ENCODE results near the gene KRTAP25-1. TPM values are rescaled to one million over a fixed set of nuclear protein-coding genes. Genes with fewer than 3 reads are reported as not detected.

Gene KRTAP25-1
- total and polyA plus RNA-seq, 10 of the 15 experiments (the other 5 are each of a cell fraction or from before 2014, with no cell fraction given), result not detected

DNA sequence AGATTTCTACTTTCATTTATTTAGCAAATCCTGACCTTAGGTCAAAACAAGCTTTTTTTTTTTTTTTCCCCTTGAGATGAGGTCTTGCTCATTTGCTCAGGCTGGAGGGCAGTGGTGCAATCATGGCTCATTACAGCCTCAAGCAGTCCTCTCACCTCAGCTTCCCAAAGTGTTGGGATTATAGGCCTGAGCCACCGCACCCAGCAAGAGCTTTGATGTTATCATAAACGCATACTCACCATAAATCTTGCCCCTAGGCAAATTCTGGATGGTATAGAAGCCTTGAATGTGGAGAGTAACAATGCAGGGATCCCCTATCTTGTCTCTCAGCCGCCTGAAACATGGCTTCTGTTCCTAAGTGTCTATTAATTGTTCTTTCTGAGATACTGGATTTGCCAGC lies 48.7 kb downstream of the KRTAP25-1 start:
- Histone ChIP-seq H3K4me1 (ENCODE audit: control insufficient read depth, insufficient read depth, low read length) (no peaks in the 10 kb centered on the region), H3K9me3 (replicated peaks; ENCODE audit: control insufficient read depth, insufficient read depth, low read length) (no peaks in the 10 kb centered on the region; the same call in 2 of the 3 replicates), H3K27ac (ENCODE audit: control insufficient read depth, insufficient read depth) (no peak overlapping the region), H3K79me2 (ENCODE audit: control insufficient read depth, insufficient read depth, low read length) (no peaks in the 10 kb centered on the region), H4K20me1 (ENCODE audit: control insufficient read depth, insufficient read depth) (no peaks in the 10 kb centered on the region), H3K27me3 (replicated peaks in 1 of 2; ENCODE audit: control insufficient read depth in 2 of 2, insufficient read depth in 2 of 2, low read length in 1 of 2) (no peaks in the 10 kb centered on the region), H2AFZ (ENCODE audit: control insufficient read depth, low read depth, low read length) (no peak overlapping the region), H3K9ac (ENCODE audit: control insufficient read depth, insufficient read depth, low read length) (no peak overlapping the region), H3K36me3 (ENCODE audit: control insufficient read depth in 2 of 2, insufficient read depth in 2 of 2, low read length in 1 of 2) (no peaks in the 10 kb centered on the region), H3K4me2 (ENCODE audit: control insufficient read depth, insufficient read depth) (no peak overlapping the region), H3K4me3 (no peak overlapping the region)
- FAIRE-seq (no peak), DNase-seq (ENCODE audit: low read depth, low spot score) (no peak), ATAC-seq (no peak)
- ChIA-PET POLR2A (no interaction called here), RAD21 (ENCODE audit: unreplicated experiment) (no interaction called here), SMC1A (ENCODE audit: uncharacterized antibody, unreplicated experiment) (no interaction called here), CTCF (no interaction called here)
- no peak for TF ChIP-seq RCOR1 (conservative IDR thresholded peaks at IDR 0.05; ENCODE audit: low read depth, low read length)
- TF ChIP-seq, protein P1, sequence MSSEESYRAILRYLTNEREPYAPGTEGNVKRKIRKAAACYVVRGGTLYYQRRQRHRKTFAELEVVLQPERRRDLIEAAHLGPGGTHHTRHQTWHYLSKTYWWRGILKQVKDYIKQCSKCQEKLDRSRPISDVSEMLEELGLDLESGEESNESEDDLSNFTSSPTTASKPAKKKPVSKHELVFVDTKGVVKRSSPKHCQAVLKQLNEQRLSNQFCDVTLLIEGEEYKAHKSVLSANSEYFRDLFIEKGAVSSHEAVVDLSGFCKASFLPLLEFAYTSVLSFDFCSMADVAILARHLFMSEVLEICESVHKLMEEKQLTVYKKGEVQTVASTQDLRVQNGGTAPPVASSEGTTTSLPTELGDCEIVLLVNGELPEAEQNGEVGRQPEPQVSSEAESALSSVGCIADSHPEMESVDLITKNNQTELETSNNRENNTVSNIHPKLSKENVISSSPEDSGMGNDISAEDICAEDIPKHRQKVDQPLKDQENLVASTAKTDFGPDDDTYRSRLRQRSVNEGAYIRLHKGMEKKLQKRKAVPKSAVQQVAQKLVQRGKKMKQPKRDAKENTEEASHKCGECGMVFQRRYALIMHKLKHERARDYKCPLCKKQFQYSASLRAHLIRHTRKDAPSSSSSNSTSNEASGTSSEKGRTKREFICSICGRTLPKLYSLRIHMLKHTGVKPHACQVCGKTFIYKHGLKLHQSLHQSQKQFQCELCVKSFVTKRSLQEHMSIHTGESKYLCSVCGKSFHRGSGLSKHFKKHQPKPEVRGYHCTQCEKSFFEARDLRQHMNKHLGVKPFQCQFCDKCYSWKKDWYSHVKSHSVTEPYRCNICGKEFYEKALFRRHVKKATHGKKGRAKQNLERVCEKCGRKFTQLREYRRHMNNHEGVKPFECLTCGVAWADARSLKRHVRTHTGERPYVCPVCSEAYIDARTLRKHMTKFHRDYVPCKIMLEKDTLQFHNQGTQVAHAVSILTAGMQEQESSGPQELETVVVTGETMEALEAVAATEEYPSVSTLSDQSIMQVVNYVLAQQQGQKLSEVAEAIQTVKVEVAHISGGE (CRISPR knock-in tag; IDR thresholded peaks at IDR 0.05), result no peak
- no peak for TF ChIP-seq SUPT20H (IDR thresholded peaks at IDR 0.05; ENCODE audit: borderline replicate concordance, control insufficient read depth, low read depth, low read length)
- TF ChIP-seq RBBP5 (conservative IDR thresholded peaks at IDR 0.05), result no peak
- TF ChIP-seq, protein P2, sequence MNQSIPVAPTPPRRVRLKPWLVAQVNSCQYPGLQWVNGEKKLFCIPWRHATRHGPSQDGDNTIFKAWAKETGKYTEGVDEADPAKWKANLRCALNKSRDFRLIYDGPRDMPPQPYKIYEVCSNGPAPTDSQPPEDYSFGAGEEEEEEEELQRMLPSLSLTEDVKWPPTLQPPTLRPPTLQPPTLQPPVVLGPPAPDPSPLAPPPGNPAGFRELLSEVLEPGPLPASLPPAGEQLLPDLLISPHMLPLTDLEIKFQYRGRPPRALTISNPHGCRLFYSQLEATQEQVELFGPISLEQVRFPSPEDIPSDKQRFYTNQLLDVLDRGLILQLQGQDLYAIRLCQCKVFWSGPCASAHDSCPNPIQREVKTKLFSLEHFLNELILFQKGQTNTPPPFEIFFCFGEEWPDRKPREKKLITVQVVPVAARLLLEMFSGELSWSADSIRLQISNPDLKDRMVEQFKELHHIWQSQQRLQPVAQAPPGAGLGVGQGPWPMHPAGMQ (IDR thresholded peaks at IDR 0.05; ENCODE audit: borderline replicate concordance), result no peak
- no peak for TF ChIP-seq CBX3 (IDR thresholded peaks at IDR 0.05; ENCODE audit: borderline replicate concordance, low read depth)
- TF ChIP-seq SMAD1 (IDR thresholded peaks at IDR 0.05; ENCODE audit: low read depth, partially characterized antibody), result no peak
- no peak for TF ChIP-seq PAX8 (IDR thresholded peaks at IDR 0.05)
- no peak for TF ChIP-seq ZZZ3 (IDR thresholded peaks at IDR 0.05; ENCODE audit: control insufficient read depth, insufficient read length, low read depth)
- no TSS peak for BruUV-seq (replicated peaks)
- in situ Hi-C loops (cut with MboI) (no loop called here), intact Hi-C loops (cut with micrococcal nuclease; ENCODE audit: unreplicated experiment) (no loop called here)
- 2% methylated on average over 3 of the region's 3 CpGs for WGBS (ENCODE audit: insufficient coverage, insufficient replicate concordance, low lambda C conversion rate, missing lambda C conversion rate)

Other genes with a start within 250 kb of the KRTAP25-1 start
Only the 7 nearest of the 16 such genes appear.
- gene CLDN8, start 73.4 kb downstream of the KRTAP25-1 start, total RNA-seq (2014; rRNA removed), result not detected in 2 replicates
- not detected in 2 replicates for gene CLDN8, start 73.4 kb downstream of the KRTAP25-1 start, total RNA-seq (2014; rRNA removed; fragmentation: Illumina TruSeq; extraction: Trizol)
- gene CLDN8, start 73.4 kb downstream of the KRTAP25-1 start, total RNA-seq (2021), result not detected in 2 replicates
- gene CLDN8, start 73.4 kb downstream of the KRTAP25-1 start, polyA plus RNA-seq (2011; rRNA removed), result not detected in 2 replicates
- not detected in 2 replicates for gene CLDN8, start 73.4 kb downstream of the KRTAP25-1 start, polyA plus RNA-seq (2014; fragmentation: Illumina TruSeq; extraction: Trizol)
- gene CLDN8, start 73.4 kb downstream of the KRTAP25-1 start, polyA plus RNA-seq (2014; fragmentation: Nextera tagmentation; extraction: Ambion mirVana), result not detected
- gene CLDN8, start 73.4 kb downstream of the KRTAP25-1 start, polyA plus RNA-seq (2014; rRNA removed), result not detected in 2 replicates
- not detected for gene CLDN8, start 73.4 kb downstream of the KRTAP25-1 start, polyA plus RNA-seq (2016; fragmentation: Nextera tagmentation; extraction: Ambion mirVana)
- gene KRTAP24-1, start 6.6 kb downstream of the KRTAP25-1 start, total RNA-seq (2014; rRNA removed), result not detected in 2 replicates
- not detected in 2 replicates for gene KRTAP24-1, start 6.6 kb downstream of the KRTAP25-1 start, total RNA-seq (2014; rRNA removed; fragmentation: Illumina TruSeq; extraction: Trizol)
- not detected in 2 replicates for gene KRTAP24-1, start 6.6 kb downstream of the KRTAP25-1 start, total RNA-seq (2021)
- gene KRTAP24-1, start 6.6 kb downstream of the KRTAP25-1 start, polyA plus RNA-seq (2011; rRNA removed), result not detected in 2 replicates
- not detected in 2 replicates for gene KRTAP24-1, start 6.6 kb downstream of the KRTAP25-1 start, polyA plus RNA-seq (2014; fragmentation: Illumina TruSeq; extraction: Trizol)
- gene KRTAP24-1, start 6.6 kb downstream of the KRTAP25-1 start, polyA plus RNA-seq (2014; fragmentation: Nextera tagmentation; extraction: Ambion mirVana), result not detected
- not detected in 2 replicates for gene KRTAP24-1, start 6.6 kb downstream of the KRTAP25-1 start, polyA plus RNA-seq (2014; rRNA removed)
- gene KRTAP24-1, start 6.6 kb downstream of the KRTAP25-1 start, polyA plus RNA-seq (2016; fragmentation: Nextera tagmentation; extraction: Ambion mirVana), result not detected
- gene KRTAP26-1, start 30.8 kb upstream of the KRTAP25-1 start, total RNA-seq (2014; rRNA removed), result not detected in 2 replicates
- not detected in 2 replicates for gene KRTAP26-1, start 30.8 kb upstream of the KRTAP25-1 start, total RNA-seq (2014; rRNA removed; fragmentation: Illumina TruSeq; extraction: Trizol)
- not detected in 2 replicates for gene KRTAP26-1, start 30.8 kb upstream of the KRTAP25-1 start, total RNA-seq (2021)
- gene KRTAP26-1, start 30.8 kb upstream of the KRTAP25-1 start, polyA plus RNA-seq (2011; rRNA removed), result not detected in 2 replicates
- not detected in 2 replicates for gene KRTAP26-1, start 30.8 kb upstream of the KRTAP25-1 start, polyA plus RNA-seq (2014; fragmentation: Illumina TruSeq; extraction: Trizol)
- not detected for gene KRTAP26-1, start 30.8 kb upstream of the KRTAP25-1 start, polyA plus RNA-seq (2014; fragmentation: Nextera tagmentation; extraction: Ambion mirVana)
- gene KRTAP26-1, start 30.8 kb upstream of the KRTAP25-1 start, polyA plus RNA-seq (2014; rRNA removed), result not detected in 2 replicates
- not detected for gene KRTAP26-1, start 30.8 kb upstream of the KRTAP25-1 start, polyA plus RNA-seq (2016; fragmentation: Nextera tagmentation; extraction: Ambion mirVana)
- gene KRTAP27-1, start 48.2 kb upstream of the KRTAP25-1 start, total RNA-seq (2014; rRNA removed), result not detected in 2 replicates
- gene KRTAP27-1, start 48.2 kb upstream of the KRTAP25-1 start, total RNA-seq (2014; rRNA removed; fragmentation: Illumina TruSeq; extraction: Trizol), result not detected in 2 replicates
- gene KRTAP27-1, start 48.2 kb upstream of the KRTAP25-1 start, total RNA-seq (2021), result not detected in 2 replicates
- gene KRTAP27-1, start 48.2 kb upstream of the KRTAP25-1 start, polyA plus RNA-seq (2011; rRNA removed), result not detected in 2 replicates
- not detected in 2 replicates for gene KRTAP27-1, start 48.2 kb upstream of the KRTAP25-1 start, polyA plus RNA-seq (2014; fragmentation: Illumina TruSeq; extraction: Trizol)
- gene KRTAP27-1, start 48.2 kb upstream of the KRTAP25-1 start, polyA plus RNA-seq (2014; fragmentation: Nextera tagmentation; extraction: Ambion mirVana), result not detected
- not detected in 2 replicates for gene KRTAP27-1, start 48.2 kb upstream of the KRTAP25-1 start, polyA plus RNA-seq (2014; rRNA removed)
- not detected for gene KRTAP27-1, start 48.2 kb upstream of the KRTAP25-1 start, polyA plus RNA-seq (2016; fragmentation: Nextera tagmentation; extraction: Ambion mirVana)
- not detected in 2 replicates for gene KRTAP23-1, start 59.1 kb upstream of the KRTAP25-1 start, total RNA-seq (2014; rRNA removed)
- gene KRTAP23-1, start 59.1 kb upstream of the KRTAP25-1 start, total RNA-seq (2014; rRNA removed; fragmentation: Illumina TruSeq; extraction: Trizol), result not detected in 2 replicates
- gene KRTAP23-1, start 59.1 kb upstream of the KRTAP25-1 start, total RNA-seq (2021), result not detected in 2 replicates
- not detected in 2 replicates for gene KRTAP23-1, start 59.1 kb upstream of the KRTAP25-1 start, polyA plus RNA-seq (2011; rRNA removed)
- gene KRTAP23-1, start 59.1 kb upstream of the KRTAP25-1 start, polyA plus RNA-seq (2014; fragmentation: Illumina TruSeq; extraction: Trizol), result not detected in 2 replicates
- gene KRTAP23-1, start 59.1 kb upstream of the KRTAP25-1 start, polyA plus RNA-seq (2014; fragmentation: Nextera tagmentation; extraction: Ambion mirVana), result not detected
- gene KRTAP23-1, start 59.1 kb upstream of the KRTAP25-1 start, polyA plus RNA-seq (2014; rRNA removed), result not detected in 2 replicates
- not detected for gene KRTAP23-1, start 59.1 kb upstream of the KRTAP25-1 start, polyA plus RNA-seq (2016; fragmentation: Nextera tagmentation; extraction: Ambion mirVana)
- not detected in 2 replicates for gene KRTAP13-2, start 82.8 kb upstream of the KRTAP25-1 start, total RNA-seq (2014; rRNA removed)
- gene KRTAP13-2, start 82.8 kb upstream of the KRTAP25-1 start, total RNA-seq (2014; rRNA removed; fragmentation: Illumina TruSeq; extraction: Trizol), result not detected in 2 replicates
- gene KRTAP13-2, start 82.8 kb upstream of the KRTAP25-1 start, total RNA-seq (2021), result not detected in 2 replicates
- not detected in 2 replicates for gene KRTAP13-2, start 82.8 kb upstream of the KRTAP25-1 start, polyA plus RNA-seq (2011; rRNA removed)
- gene KRTAP13-2, start 82.8 kb upstream of the KRTAP25-1 start, polyA plus RNA-seq (2014; fragmentation: Illumina TruSeq; extraction: Trizol), result not detected in 2 replicates
- gene KRTAP13-2, start 82.8 kb upstream of the KRTAP25-1 start, polyA plus RNA-seq (2014; fragmentation: Nextera tagmentation; extraction: Ambion mirVana), result not detected
- not detected in 2 replicates for gene KRTAP13-2, start 82.8 kb upstream of the KRTAP25-1 start, polyA plus RNA-seq (2014; rRNA removed)
- gene KRTAP13-2, start 82.8 kb upstream of the KRTAP25-1 start, polyA plus RNA-seq (2016; fragmentation: Nextera tagmentation; extraction: Ambion mirVana), result not detected
- gene KRTAP13-1, start 106.5 kb upstream of the KRTAP25-1 start, total RNA-seq (2014; rRNA removed), result not detected in 2 replicates
- gene KRTAP13-1, start 106.5 kb upstream of the KRTAP25-1 start, total RNA-seq (2014; rRNA removed; fragmentation: Illumina TruSeq; extraction: Trizol), result not detected in 2 replicates
- gene KRTAP13-1, start 106.5 kb upstream of the KRTAP25-1 start, total RNA-seq (2021), result not detected in 2 replicates
- not detected in 2 replicates for gene KRTAP13-1, start 106.5 kb upstream of the KRTAP25-1 start, polyA plus RNA-seq (2011; rRNA removed)
- not detected in 2 replicates for gene KRTAP13-1, start 106.5 kb upstream of the KRTAP25-1 start, polyA plus RNA-seq (2014; fragmentation: Illumina TruSeq; extraction: Trizol)
- gene KRTAP13-1, start 106.5 kb upstream of the KRTAP25-1 start, polyA plus RNA-seq (2014; fragmentation: Nextera tagmentation; extraction: Ambion mirVana), result not detected
- not detected in 2 replicates for gene KRTAP13-1, start 106.5 kb upstream of the KRTAP25-1 start, polyA plus RNA-seq (2014; rRNA removed)
- gene KRTAP13-1, start 106.5 kb upstream of the KRTAP25-1 start, polyA plus RNA-seq (2016; fragmentation: Nextera tagmentation; extraction: Ambion mirVana), result not detected